Psoas muscle (tissue), 8 donors: ENCODE results near the gene CHCHD3. TPM values are rescaled to one million over a fixed set of nuclear protein-coding genes. Genes with fewer than 3 reads are reported as not detected.
"Not testable (repeated sequence)": the region's sequence is repeated elsewhere in the genome, so short reads cannot be mapped to it uniquely, and the experiment has no call there.

Experiments
- ATAC-seq, 4 donors: fragments of 200-7000 bp; cut with Tn5 transposase; one replicate each; pipeline ENCODE4 v1.9.1; 2020; ENCODE audit warnings: moderate library complexity in 3 of 4, mild to moderate bottlenecking in 2 of 4
- DNase-seq, 2 donors: peaks; one replicate each; pipeline ENCODE4 v3.0.0-alpha.2; 2020
- H3K27ac ChIP-seq: fragments of 200-600 bp; one replicate; pipeline ENCODE4 v1.8.0; 2022
- H3K27me3 ChIP-seq, 3 donors: fragments of 200-600 bp in 1 of 3; one replicate each; pipeline versions ENCODE4 v1.6.1 to v1.8.0; 2013 to 2022; ENCODE audit warnings: low read length in 2 of 3, mild to moderate bottlenecking in 2 of 3, moderate library complexity in 1 of 3; ENCODE audit not compliant: insufficient read depth in 3 of 3
- H3K36me3 ChIP-seq, 2 donors: fragments of 200-600 bp in 1 of 2; one replicate each; pipeline versions ENCODE4 v1.6.1 to v1.8.0; 2013 to 2022; ENCODE audit warnings: low read depth in 1 of 2, mild to moderate bottlenecking in 1 of 2, moderate library complexity in 1 of 2; ENCODE audit not compliant: insufficient read depth in 1 of 2
- H3K4me1 ChIP-seq: fragments of 200-600 bp; one replicate; pipeline ENCODE4 v1.8.0; 2022
- H3K4me3 ChIP-seq: fragments of 200-600 bp; one replicate; pipeline ENCODE4 v1.8.0; 2022; ENCODE audit warnings: mild to moderate bottlenecking
- H3K9me3 ChIP-seq: fragments of 200-600 bp; one replicate; pipeline ENCODE4 v1.8.0; 2022
- WGBS, 3 donors: extraction: QIAGEN DNeasy Blood & Tissue Kit; methylation state at CpG; one replicate each; pipeline versions ENCODE4 v1.1.6 to v1.1.7; 2013; 5-methylcytosine and 5-hydroxymethylcytosine counted together
- intact Hi-C, 2 donors: fragments of 100-400 bp; cut with DNase I; formaldehyde crosslinking; loops; one replicate each; pipeline versions ENCODE4 v1.11.0 to v1.14.2; 2022
- polyA plus RNA-seq, 3 donors: library from polyadenylated mRNA; stranded (reverse); fragments of 200-250 nt; gene quantifications; one replicate each; pipeline ENCODE4 v1.2.3, GENCODE V29; 2013
- total RNA-seq, 4 donors: library from RNA; stranded (reverse); fragmentation: NEBNext Ultra II Directional in 2 of 4; extraction: Animal tissue kit (Norgen Biotek cat#: 25700) in 2 of 4; gene quantifications; one replicate each; pipeline versions ENCODE4 v1.2.1 to v1.2.4, GENCODE V29; 2021 to 2023
- TF ChIP-seq, protein P1 (sequence below): fragments of 200-600 bp; IDR thresholded peaks from one replicate; pipeline ENCODE4 v1.8.0; 2022; ENCODE audit warnings: antibody characterized with exemption
- donor health status: healthy with polysubstance abuse.
- donor health status: DM: no; HTN: no; CAD: no; lungs with moderate emphysema.
- donor health status: Bipolar disorder and iron deficiency.
- donor health status: healthy.
- donor health status: DM: yes; HTN: yes; CAD: no.
- donor health status: DM: no; HTN: no; CAD: no.
- donor health status: DM: no; HTN: no; CAD: no.
- donor health status: DM: yes; HTN: yes; CAD: no.

CHCHD3 gene
- total and polyA plus RNA-seq, 7 donors, result 129 to 206 (median 184) TPM

DNA sequence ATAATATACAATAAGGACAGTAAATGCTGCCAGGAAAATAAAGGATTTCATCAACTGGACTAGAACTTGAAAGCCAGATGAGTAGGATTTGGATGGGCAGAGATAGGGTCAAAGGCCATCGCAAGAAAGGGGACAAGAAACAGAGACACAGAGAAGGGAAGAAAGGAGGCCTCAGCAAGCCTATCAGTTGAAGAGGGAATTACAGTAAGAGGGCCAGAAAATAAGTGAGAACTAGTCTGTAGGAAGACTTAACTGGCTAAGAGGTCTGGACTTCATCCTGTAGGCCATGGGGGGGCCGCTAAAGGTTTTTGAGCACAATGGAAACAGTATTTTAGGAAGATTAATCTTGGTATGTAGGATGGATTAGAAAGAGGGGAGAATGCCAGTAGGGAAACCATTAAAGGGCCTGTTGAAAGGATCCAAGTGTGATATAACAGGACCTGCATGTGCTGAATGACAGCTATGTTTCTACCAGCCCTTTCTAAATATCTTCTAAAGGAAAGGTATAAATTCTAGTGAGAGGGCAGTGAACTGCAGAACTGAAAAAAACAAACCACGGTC lies 174.4 kb downstream of the CHCHD3 start:
- no peak overlapping the region for H3K4me3 ChIP-seq
- ATAC-seq (no peak), DNase-seq (no peak)
- no peak overlapping the region for H3K27ac ChIP-seq
- WGBS, 3 donors, result 64 to 70% (median 65%) methylated on average over 3 of the region's 3 CpGs
- no peaks in the 10 kb centered on the region for H3K9me3 ChIP-seq
- no peaks in the 10 kb centered on the region for H3K36me3 ChIP-seq
- intact Hi-C loops, result no loop called here
- H3K27me3 ChIP-seq, result no peaks in the 10 kb centered on the region
- no peaks in the 10 kb centered on the region for H3K4me1 ChIP-seq
- TF ChIP-seq, protein P1, sequence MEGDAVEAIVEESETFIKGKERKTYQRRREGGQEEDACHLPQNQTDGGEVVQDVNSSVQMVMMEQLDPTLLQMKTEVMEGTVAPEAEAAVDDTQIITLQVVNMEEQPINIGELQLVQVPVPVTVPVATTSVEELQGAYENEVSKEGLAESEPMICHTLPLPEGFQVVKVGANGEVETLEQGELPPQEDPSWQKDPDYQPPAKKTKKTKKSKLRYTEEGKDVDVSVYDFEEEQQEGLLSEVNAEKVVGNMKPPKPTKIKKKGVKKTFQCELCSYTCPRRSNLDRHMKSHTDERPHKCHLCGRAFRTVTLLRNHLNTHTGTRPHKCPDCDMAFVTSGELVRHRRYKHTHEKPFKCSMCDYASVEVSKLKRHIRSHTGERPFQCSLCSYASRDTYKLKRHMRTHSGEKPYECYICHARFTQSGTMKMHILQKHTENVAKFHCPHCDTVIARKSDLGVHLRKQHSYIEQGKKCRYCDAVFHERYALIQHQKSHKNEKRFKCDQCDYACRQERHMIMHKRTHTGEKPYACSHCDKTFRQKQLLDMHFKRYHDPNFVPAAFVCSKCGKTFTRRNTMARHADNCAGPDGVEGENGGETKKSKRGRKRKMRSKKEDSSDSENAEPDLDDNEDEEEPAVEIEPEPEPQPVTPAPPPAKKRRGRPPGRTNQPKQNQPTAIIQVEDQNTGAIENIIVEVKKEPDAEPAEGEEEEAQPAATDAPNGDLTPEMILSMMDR, result no peak

DNA sequence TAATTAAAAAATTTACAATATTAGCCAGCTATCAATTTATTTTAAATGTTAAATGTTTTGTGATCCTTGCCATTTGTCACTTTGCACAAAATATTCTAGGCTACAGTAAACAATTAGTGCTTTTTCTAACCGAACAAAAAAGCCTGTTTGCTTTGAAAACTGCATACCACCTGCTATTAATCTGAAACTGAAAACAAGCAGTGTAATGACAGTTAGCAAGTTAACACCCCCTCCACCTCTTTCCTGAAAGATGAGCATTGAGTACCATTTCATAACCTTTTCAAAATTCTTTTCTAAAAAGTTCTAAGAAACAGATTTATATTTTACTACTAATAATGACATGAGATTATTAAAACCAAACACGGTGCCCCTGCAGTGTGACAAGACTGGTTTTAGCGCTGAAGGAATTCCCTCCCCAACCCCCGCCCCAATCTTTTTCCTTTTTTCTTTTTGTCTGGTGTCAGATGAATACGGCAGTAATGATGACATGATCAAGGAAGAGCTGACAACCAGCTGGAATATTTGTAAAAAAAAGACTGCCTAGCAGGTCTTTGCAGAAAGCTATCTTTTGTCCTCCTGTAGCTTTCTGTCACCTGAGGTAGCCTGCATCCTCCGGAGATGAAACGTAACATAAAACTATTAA lies 175.6 kb downstream of the CHCHD3 start:
- H3K9me3 ChIP-seq, result no peaks in the 10 kb centered on the region
- intact Hi-C loops, result no loop called here

DNA sequence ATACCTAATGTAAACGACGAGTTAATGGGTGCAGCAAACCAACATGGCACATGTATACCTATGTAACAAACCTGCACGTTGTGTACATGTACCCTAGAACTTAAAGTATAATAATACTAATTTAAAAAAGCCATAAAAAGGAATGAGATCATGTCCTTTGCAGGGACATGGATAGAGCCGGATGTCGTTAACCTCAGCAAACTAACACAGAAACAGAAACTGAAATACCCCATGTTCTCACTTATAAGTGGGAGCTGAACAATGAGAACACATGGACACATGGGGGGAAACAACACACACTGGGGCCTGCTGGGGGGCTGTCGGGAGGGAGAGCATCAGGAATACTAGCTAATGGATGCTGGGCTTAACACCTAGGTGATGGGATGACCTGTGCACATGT lies 176.8 kb downstream of the CHCHD3 start:
- H3K27me3 ChIP-seq, intact Hi-C loops, ATAC-seq, H3K9me3 ChIP-seq, H3K27ac ChIP-seq, H3K4me1 ChIP-seq, H3K36me3 ChIP-seq, H3K4me3 ChIP-seq, DNase-seq: not testable (repeated sequence)
- WGBS, 3 donors, result 94 to 97% (median 96%) methylated on average over 6 of the region's 6 CpGs

More for the DNA sequence above, 175.6 kb downstream of the CHCHD3 start:
- DNase-seq (no peak), ATAC-seq (no peak)
- Histone ChIP-seq H3K4me1 (no peaks in the 10 kb centered on the region), H3K36me3 (no peaks in the 10 kb centered on the region), H3K4me3 (no peak overlapping the region), H3K27me3 (no peaks in the 10 kb centered on the region), H3K27ac (no peak overlapping the region)
- TF ChIP-seq, protein P1, result no peak
- WGBS, 3 donors, result 62 to 79% (median 66%) methylated on average over 7 of the region's 7 CpGs

DNA sequence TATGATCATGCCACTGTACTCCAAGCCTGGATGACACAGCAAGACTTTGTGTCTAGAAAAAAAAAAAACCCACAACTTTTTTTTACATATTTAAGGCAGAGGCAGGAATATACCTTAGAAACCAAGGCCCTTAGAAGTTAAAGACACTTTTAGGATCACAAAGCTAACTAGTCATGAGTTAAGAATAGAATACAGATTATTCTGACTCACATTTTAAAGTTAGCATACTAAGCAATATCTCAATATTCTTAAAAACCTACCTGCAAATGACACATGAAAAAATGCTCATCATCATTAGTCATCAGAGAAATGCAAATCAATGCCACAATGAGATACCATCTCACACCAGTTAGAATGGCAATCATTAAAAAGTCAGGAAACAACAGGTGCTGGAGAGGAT lies 177.7 kb downstream of the CHCHD3 start:
- no peaks in the 10 kb centered on the region for H3K4me1 ChIP-seq
- H3K9me3 ChIP-seq, result no peaks in the 10 kb centered on the region
- TF ChIP-seq, protein P1, result no peak
- DNase-seq (no peak), ATAC-seq (peak in 3 of 4 donors; percentile 76 to 78 (median 77))
- H3K27ac ChIP-seq, result no peak overlapping the region
- intact Hi-C loops, result no loop called here
- no peaks in the 10 kb centered on the region for H3K36me3 ChIP-seq
- no peaks in the 10 kb centered on the region for H3K27me3 ChIP-seq
- no peak overlapping the region for H3K4me3 ChIP-seq

DNA sequence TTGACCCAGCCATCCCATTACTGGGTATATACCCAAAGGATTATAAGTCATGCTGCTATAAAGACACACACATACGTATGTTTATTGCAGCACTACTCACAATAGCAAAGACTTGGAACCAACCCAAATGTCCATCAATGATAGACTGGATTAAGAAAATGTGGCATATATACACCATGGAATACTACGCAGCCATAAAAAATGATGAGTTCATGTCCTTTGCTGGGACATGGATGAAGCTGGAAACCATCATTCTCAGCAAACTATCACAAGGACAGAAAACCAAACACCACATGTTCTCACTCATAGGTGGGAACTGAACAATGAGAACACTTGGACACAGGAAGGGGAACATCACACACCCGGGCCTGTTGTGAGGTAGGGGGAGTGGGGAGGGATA lies 179.6 kb downstream of the CHCHD3 start:
- 97 to 99% (median 98%) methylated on average over 3 of the region's 3 CpGs for WGBS, 3 donors
- H3K9me3 ChIP-seq, DNase-seq, H3K27me3 ChIP-seq, H3K4me3 ChIP-seq, intact Hi-C loops, H3K36me3 ChIP-seq, H3K27ac ChIP-seq, ATAC-seq, H3K4me1 ChIP-seq: not testable (repeated sequence)
